GM12865 (cell line): ENCODE results near the gene CLN6.
"Not testable (repeated sequence)": the region's sequence is repeated elsewhere in the genome, so short reads cannot be mapped to it uniquely, and the experiment has no call there.

Experiments
- DNase-seq: peaks from one replicate; pipeline ENCODE4 v3.0.0; 2010; ENCODE audit warnings: low read depth
- H3K4me3 ChIP-seq: 2 replicates; pipeline ENCODE4 v1.5.1; 2011; ENCODE audit warnings: mild to moderate bottlenecking, low read depth, low read length, control low read depth
- CTCF ChIP-seq: IDR thresholded peaks from 2 replicates; pipeline ENCODE4 v1.5.1; 2011; ENCODE audit warnings: low read length, control low read depth, low read depth, inconsistent platforms; ENCODE audit not compliant: insufficient read depth; ENCODE audit errors: missing control alignments

The CLN6 gene

DNA sequence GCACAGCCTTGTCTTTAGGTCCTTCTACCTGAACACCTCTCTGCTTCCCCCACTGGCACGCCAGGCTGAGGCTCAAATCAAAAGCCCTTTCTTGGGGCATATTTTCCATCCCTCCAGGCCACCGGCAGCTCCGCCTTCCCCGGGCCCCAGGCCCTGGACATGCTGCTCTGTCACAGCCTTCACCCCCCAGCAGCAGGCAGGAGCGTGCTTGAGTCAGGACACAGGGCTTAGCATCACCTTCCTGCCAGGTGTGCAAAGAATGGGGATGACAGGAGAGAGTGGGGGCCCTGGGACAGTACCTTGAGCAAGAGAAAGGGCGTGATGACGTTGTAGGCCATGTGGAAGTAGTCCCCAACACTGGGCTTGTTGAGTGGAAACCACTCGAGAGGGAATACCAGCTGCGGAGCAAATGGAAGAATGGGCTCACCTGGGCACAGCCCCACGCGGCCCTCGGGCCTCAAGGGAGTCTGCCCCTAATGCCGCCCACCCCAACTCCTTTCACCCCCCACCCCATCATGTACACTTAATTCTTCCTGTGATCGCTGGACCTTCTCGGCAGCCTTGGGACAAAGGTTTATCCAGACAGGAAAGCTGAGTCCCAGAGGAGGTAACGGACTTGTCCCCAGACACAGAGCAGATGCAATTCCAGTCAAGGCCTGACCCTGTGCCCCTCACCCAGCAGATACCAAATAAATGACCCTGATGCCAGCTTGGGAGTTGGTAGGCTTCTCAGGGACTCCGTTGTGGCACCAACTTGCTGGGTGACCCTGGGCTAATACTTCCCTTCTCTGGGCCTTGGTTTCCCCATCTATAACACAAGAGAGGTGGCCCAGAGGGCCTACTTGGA is 15.3 kb downstream of the CLN6 start:
- DNase-seq, result no peak
- TF ChIP-seq CTCF, result no peak
- H3K4me3 ChIP-seq, result no peak overlapping the region

DNA sequence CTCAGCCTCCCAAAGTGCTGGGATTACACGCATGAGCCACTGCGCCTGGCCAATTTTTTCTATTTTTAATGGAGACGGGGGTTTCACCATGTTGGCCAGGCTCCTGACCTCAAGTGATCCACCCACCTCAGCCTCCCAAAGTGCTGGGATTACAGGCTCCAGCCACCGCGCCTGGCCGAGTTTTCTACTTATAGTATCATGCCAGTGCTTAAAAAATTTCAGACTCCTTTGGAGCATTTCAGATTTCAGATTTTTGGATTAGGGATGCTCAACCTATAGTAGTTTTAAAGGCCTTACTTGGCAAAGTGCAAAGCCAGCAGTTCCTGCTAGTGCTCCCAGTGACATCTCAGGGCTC is 16.1 kb downstream of the CLN6 start:
- not testable (repeated sequence) for DNase-seq, H3K4me3 ChIP-seq

DNA sequence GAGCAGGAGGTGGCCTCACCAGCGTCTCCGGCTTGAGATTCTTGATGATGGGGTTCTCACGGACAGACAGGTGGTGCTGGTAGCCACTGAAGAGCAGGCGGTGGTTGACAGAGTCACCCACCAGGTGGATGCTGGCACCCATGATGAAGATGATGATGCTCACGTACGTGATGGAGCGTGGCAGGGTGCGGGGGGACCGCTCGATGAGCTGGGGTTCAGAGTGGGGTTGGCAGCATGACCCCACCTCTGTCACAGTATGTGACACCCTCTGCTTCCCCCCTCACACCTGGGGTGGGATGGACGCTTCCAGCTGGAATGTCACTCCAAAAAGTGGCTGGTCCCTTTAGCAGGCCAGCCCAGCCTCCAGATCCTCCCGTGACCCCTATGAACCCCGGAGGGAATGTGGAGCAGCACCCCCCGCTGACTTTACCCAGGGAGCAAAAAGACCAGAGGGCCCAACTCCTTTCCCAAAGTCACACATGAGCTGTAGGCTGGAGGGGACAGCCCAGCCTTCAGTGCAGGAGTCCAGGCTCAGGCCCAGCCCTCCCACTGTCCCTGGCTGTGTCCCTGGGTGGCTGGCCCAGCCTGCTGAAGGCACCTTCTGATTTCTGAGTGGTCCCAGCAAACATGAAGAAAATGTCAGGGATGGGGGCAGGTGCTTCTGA is 17.7 kb downstream of the CLN6 start:
- DNase-seq, result no peak
- no peak overlapping the region for H3K4me3 ChIP-seq
- TF ChIP-seq CTCF, result no peak

DNA sequence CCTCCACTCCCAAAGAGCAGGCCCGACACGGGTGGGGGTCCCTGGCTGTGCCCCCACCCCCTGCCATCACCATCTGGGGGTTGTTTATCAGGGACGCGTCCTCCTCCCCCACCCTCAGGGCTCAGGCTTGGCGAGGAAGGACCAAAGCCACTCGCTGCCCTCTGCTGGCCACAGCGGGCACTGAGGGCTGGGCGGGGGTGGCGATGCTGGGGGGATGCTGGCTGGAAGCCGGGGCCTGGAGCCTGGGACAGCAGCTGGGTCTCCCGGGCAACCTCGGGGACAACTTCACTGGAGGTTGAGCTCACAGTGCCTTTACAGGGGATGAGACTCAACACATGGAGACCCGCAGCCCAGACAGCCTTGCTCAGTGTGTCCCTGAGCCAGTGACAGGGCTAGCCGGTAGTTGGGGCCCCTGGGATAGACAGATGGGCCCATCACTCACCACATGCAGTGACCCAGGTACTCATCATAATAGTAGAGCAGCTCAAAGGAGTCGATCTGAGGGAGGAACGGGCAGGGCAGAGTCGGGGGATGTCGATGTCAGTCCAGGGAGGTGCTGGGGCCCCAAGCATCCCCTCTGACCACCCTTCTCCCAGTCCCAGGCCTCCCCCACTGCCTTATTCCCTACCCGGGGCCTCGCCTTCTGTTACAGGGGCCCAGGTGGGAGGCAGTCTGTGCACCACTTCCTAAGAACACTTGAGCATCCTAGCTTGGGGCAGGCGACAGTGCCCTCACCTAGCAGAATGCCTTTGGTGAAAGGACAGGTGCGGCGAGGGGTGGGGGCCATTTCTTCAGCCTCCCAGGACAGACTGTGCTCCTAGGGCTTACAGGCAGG is 18.5 kb downstream of the CLN6 start:
- peak; percentile 79 for TF ChIP-seq CTCF
- H3K4me3 ChIP-seq, result no peak overlapping the region
- peak; percentile 61 for DNase-seq

- TF ChIP-seq CTCF, result no peak
- DNase-seq, result no peak
- no peak overlapping the region for H3K4me3 ChIP-seq
Measured at GRCh38 chr15:68210409-68210756, 19.1 kb downstream of the CLN6 start.

DNA sequence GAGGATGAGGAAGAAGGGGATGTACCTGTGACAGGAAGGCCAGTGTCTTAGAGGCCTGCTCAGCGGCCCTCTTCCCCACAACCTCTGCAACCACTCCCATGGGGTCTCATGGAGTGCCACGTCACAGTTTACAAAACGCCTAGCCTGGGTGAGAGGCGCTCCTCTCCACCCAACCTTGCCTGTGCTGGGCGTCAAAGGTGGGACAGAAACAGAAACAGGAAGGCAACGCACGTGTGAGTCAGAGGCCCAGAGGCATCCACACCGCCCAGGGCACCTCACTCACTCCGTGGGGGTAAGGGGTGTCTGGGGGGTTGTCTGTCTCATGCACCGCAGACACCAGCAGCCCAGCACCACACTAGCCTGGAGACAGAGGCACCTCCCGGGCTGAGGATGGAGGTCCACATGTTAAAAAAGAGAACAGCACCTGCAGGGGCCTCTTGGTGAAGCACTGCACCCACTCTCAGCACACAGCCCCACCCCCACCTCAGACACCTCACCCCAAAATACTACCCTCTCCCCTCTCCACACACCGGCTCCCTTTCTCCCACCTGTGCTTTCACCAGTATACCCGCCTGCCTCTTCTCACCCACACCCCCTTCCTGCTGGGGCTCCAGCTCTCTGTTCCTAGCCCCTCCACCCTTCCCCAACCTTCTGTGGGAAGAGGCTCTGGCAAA is 19.7 kb downstream of the CLN6 start:
- H3K4me3 ChIP-seq, result no peak overlapping the region
- no peak for TF ChIP-seq CTCF
- peak; percentile 61 for DNase-seq

- no peak for TF ChIP-seq CTCF
Measured at GRCh38 chr15:68209272-68209671, 20.3 kb downstream of the CLN6 start.

More at GRCh38 chr15:68209272-68209671, 20.3 kb downstream of the CLN6 start:
- no peak overlapping the region for H3K4me3 ChIP-seq
- DNase-seq, result no peak
